Eye (tissue), 1 donor: Measurements from ENCODE around the gene UGT1A9.

ENCODE experiments used
- DNase-seq: peaks from one replicate; pipeline ENCODE4 v3.0.0-alpha.2; 2015

UGT1A9 gene

DNA sequence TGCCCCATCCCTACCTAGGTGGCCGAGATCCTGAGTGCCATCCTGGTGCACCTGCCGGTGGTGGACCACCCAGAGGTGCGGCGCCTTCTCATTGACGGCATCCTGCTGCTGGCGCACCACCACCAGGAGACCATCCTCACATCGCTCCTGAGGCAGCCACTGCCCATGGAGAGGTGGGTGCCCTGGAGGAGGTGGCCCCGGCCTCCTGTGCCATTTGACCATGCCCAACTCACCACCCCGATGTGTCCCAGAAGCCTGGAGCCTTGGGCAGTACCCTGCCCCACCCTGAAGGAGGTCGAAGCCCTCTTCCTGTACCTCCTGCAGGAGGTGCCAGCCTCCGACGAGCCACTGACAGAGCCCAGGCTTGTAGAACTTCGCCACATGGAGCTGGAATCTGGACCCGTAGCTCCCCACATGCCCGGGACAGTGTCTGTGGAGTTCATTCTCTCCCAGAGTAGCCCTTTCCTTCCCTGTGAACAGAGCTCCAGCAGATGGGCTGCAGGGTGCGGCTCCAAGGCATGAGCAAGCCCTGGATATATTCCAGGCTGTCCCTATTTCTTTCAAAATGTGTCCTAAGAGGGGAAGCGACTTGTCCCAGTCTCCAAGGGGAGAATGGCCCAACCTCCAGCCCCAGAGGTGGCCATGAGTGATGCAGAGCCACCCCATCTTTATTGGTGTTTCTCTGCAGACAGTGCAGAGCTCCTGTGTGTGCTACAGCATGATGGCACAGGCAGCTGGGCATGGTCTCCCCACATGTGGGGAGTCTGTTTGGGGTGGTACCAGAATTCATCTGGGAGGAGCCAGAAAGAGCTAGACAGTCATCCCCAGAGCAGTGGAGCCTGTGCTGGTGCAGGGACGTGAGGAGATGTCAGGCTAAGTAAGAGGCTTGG, 148.4 kb downstream of the UGT1A9 start:
- no peak for DNase-seq

GRCh38 chr2:233820774-233821105, 149.0 kb downstream of the UGT1A9 start:
- DNase-seq = no peak

GRCh38 chr2:233821196-233821595, 149.5 kb downstream of the UGT1A9 start:
- DNase-seq = no peak

GRCh38 chr2:233821709-233822100, 150.0 kb downstream of the UGT1A9 start:
- no peak for DNase-seq

DNA sequence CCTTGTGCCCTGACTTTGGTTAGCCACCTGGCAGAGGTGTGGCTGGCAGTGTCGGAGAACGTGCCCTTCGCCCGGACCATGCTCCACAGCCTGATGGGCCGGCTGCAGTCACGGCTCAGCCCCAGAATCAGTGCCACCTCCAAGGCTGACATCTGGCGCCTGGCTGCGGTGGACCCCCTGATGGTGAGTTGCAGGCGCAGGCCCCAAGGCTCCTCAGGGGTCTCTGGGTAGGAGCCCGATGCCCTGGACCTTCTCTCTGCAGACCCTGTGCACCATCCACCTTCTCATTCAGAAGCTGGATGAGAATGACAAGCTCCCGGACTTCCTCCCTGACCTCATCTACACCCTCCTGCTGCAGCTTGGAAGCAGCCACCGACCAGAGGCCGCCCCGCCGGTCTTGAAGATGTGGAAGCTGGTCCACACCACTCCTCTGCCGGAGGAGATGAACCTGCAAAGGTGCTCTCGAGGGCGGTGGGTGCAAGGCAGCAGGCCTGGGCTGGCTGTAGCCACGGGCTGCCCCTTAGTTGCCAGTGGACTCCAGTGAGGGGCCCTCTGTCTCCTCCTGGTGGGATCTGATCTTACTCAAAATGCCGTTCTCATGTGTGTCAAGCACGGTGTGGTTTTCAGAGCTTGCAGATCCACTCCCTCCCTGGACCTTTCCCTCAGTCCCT, 150.5 kb downstream of the UGT1A9 start:
- no peak for DNase-seq
